ENCODE measurements around the gene ZNF512.
"Not testable (repeated sequence)": the region's sequence is repeated elsewhere in the genome, so short reads cannot be mapped to it uniquely, and the experiment has no call there.

Gene ZNF512

DNA sequence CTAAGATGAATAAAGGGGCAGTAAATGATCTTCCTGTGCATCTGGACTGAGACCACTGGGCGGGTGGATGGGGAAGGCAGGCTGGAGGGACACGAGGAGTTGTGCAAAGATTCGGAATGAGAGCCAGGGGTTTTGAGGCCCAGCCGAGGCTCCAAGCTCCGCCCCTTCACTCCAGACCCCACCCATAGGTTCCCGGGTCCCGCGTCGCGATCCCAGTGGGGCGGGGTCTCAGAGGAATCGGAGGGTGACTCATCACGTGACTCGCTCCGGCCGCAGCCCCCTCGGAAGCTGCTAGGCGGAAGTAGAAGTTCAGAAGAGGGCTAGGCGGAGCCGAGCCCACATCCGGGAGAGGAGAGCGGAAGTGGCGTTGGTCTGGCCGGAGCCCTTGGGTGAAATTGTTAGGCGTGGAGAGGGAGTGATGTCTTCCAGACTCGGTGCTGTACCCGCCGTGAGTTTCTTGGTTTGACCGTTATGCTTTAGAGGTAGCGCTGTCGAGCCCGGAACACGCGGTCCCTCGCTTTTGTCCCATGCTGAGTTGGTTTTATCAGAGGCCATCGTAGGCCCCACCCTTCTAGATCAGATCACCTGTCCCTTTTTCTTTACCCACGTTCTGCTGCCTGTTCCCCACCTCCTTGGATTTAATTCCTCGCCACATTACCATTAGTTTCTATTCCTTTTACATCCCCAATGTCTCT lies at the start of gene ZNF512:
Gene ZNF512, plus strand, starts transcription at position 348 of the 695 bp plus-strand sequence. Its CDS starts 71 bp downstream, at position 419.
- no peak for TF ChIP-seq CTCF (IDR thresholded peaks at IDR 0.05; ENCODE audit: insufficient read depth, low read depth, low read length, missing control alignments)
- DNase-seq (ENCODE audit: low read depth), result peak; percentile 78
- peak within 1 kb of the TSS; percentile 90 for H3K4me3 ChIP-seq (ENCODE audit: low read length)

DNA sequence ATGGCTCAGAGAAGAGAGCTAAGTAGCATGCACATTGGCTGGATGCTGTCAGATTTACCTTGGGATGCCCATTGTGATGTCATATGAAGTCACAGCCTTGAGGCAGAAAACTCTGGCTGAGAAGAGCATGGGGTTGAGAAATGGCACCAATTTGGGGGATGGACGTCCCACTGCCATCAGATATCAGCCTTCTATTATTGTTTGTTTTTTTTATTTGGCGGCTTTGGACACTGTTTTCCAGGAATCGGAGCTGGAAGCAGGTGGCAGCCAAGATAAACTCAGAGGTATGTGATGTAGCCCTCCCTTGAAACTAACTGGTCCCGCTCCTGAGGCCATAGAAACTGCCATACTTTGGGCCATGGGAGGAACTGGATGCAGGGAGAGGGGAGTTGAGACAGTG lies 45.6 kb upstream of the ZNF512 start:
- no peak for TF ChIP-seq CTCF (IDR thresholded peaks at IDR 0.05; ENCODE audit: insufficient read depth, low read depth, low read length, missing control alignments)
- DNase-seq (ENCODE audit: low read depth), result no peak
- no peak overlapping the region for H3K4me3 ChIP-seq (ENCODE audit: low read length)

DNA sequence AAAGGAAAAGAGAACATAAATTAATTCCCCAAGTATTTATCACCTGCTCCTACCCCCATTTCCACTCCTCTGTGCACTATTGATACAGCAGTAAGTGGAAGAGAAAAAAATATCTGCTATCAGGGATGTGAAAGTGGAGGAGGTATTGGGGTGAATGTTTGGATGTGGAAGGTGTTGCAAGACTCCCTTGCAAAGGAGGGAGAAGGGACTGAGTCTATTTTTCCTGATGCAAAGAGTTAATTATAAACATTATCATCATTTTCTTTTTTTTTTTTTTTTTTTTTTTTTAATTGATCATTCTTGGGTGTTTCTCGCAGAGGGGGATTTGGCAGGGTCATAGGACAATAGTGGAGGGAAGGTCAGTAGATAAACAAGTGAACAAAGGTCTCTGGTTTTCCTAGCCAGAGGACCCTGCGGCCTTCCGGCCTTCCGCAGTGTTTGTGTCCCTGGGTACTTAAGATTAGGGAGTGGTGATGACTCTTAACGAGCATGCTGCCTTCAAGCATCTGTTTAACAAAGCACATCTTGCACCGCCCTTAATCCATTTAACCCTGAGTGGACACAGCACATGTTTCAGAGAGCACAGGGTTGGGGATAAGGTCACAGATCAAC lies 43.9 kb upstream of the ZNF512 start:
- H3K4me3 ChIP-seq (ENCODE audit: low read length); DNase-seq (ENCODE audit: low read depth): not testable (repeated sequence)

DNA sequence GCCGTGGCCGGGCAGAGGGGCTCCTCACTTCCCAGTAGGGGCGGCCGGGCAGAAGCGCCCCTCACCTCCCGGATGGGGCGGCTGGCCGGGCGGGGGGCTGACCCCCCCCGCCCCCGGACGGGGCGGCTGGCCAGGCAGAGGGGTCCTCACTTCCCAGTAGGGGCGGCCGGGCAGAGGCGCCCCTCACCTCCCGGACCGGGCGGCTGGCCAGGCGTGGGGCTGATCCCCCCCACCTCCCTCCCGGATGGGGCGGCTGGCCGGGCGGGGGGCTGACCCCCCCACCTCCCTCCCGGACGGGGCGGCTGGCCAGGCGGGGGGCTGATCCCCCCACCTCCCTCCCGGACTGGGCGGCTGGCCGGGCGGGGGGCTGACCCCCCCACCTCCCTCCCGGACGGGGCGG lies 43.2 kb upstream of the ZNF512 start:
- DNase-seq (ENCODE audit: low read depth); H3K4me3 ChIP-seq (ENCODE audit: low read length): not testable (repeated sequence)

DNA sequence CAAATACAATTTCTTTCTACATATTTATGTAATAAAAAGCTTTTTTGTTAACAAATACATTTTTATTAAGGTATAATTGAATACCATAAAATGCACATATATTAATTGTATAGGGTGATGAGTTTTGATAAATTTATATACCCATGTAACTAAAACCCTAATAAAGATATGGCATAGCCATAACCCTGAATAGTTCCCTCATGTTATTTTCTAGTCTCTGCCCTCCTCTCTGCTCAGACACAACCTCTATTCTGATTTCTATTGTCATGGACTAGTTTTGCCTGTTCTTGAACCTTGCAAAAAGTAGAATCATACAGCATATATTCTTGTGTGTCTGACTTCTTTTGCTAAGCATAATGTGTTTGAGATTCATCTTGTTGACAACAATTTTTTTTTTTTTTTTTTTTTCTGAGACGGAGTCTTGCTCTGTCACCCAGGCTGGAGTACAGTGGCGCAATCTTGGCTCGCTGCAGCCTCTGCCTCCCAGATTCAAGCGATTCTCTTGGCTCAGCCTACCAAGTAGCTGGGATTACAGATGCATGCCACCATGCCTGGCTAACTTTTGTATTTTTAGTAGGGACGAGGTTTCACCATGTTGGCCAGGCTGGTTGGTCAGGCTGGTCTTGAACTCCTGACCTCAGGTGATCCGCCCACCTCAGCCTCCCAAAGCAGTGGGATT lies 38.6 kb upstream of the ZNF512 start:
- no peak overlapping the region for H3K4me3 ChIP-seq (ENCODE audit: low read length)
- no peak for TF ChIP-seq CTCF (IDR thresholded peaks at IDR 0.05; ENCODE audit: insufficient read depth, low read depth, low read length, missing control alignments)
- no peak for DNase-seq (ENCODE audit: low read depth)

GRCh38 chr2:27545348-27546141 lies 37.3 kb upstream of the ZNF512 start:
- no peak overlapping the region for H3K4me3 ChIP-seq (ENCODE audit: low read length)
- no peak for TF ChIP-seq CTCF (IDR thresholded peaks at IDR 0.05; ENCODE audit: insufficient read depth, low read depth, low read length, missing control alignments)
- DNase-seq (ENCODE audit: low read depth), result peak; percentile 76

- no peak for TF ChIP-seq CTCF (IDR thresholded peaks at IDR 0.05; ENCODE audit: insufficient read depth, low read depth, low read length, missing control alignments)
- H3K4me3 ChIP-seq (ENCODE audit: low read length), result no peak overlapping the region
- no peak for DNase-seq (ENCODE audit: low read depth)
These were observed 33.5 kb upstream of the ZNF512 start for GRCh38 chr2:27549303-27549702.

All from epithelial cell of esophagus (primary cell).